Occipital lobe (tissue), 2 donors: ENCODE data around the gene PDPK1. TPM values are rescaled to one million over a fixed set of nuclear protein-coding genes. Genes with fewer than 3 reads are reported as not detected.
A peak's percentile ranks its signal among the peaks of the same experiment; 100 is the strongest.
"Not testable (repeated sequence)": the region's sequence is repeated elsewhere in the genome, so short reads cannot be mapped to it uniquely, and the experiment has no call there.

Experiments used
- DNase-seq: peaks from one replicate; lab custom pipeline; 2025; lab: John Stamatoyannopoulos, UW
- total RNA-seq: library from RNA; depleted of rRNA; stranded (reverse); fragments of >200 nt; gene quantifications from one replicate; pipeline ENCODE4 v1.2.3, GENCODE V29; 2014

PDPK1 gene
- total RNA-seq, 1 donor from 2014 or later, result 30.9 TPM

- DNase-seq, result no peak
These were observed 50.2 kb downstream of the PDPK1 start for GRCh38 chr16:2587891-2588565.

- DNase-seq, result no peak
These were observed 53.8 kb downstream of the PDPK1 start for GRCh38 chr16:2591476-2592240.

DNA sequence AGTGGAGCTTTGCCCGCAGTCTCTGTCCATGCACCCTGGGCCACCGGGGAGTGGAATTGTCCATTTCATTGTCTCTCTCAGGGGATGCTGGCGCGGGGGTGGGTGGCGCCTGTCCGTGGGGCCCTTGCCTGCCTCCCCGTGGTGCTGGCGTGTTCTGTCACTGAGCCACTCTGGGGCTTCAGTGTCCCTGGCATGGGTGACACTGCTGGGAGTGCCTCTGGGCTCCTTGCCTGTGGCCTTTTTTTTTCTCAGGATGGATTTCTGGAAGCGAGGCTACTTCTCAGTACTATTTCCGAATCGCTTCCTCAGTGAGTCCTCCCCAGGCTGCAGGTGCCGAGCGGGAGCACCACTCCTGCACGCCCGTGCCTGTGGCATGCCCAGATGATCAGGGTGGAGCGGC, 55.0 kb downstream of the PDPK1 start:
- DNase-seq, result no peak

- DNase-seq, result no peak
These were observed 57.8 kb downstream of the PDPK1 start for GRCh38 chr16:2595393-2596205.

DNA sequence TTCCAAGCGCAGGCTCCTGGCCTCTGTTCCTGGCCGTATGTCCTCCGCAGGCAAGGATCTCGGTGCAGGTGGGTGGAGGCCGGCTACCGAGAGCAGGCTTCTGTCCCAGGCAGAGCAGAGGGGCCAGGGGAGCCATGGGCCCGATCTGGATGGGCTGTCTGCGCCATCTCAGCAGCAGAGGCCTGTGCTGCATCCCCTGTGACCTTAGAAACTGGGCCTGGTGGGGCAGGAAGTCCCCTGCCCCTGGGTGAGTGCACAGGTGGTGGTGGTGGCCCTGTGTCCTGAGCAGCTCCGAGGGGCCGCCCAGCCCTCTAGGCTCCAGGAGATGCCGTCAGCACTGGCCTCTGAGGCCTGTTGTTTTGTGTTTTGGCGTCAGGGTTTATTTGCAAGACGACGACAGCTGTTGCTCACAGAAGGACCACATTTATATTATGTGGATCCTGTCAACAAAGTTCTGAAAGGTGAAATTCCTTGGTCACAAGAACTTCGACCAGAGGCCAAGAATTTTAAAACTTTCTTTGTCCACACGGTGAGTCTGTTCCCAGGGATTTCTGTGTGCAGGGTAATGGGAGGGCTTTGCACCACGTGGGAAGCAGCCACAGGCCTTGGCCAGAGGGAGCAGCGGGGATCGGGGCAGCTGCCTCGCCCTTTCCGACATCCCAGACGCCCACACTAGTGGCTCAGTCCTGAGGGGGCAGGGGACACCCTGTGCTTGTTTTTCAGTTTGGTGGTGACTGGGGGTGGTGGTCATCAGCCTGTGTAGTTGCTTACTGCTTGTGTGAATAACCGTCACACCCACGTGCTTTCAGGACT, 59.1 kb downstream of the PDPK1 start:
- DNase-seq, result no peak

DNA sequence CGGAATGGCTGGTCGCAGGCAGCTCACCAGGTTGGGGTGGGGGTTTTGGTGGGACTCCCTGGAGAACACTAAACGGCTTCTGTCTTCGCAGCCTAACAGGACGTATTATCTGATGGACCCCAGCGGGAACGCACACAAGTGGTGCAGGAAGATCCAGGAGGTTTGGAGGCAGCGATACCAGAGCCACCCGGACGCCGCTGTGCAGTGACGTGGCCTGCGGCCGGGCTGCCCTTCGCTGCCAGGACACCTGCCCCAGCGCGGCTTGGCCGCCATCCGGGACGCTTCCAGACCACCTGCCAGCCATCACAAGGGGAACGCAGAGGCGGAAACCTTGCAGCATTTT, 59.7 kb downstream of the PDPK1 start:
- no peak for DNase-seq

GRCh38 chr16:2598133-2598641, 60.4 kb downstream of the PDPK1 start:
- no peak for DNase-seq

GRCh38 chr16:2598723-2599122, 60.9 kb downstream of the PDPK1 start:
- no peak for DNase-seq

GRCh38 chr16:2599165-2599564, 61.3 kb downstream of the PDPK1 start:
- DNase-seq, result not testable (repeated sequence)

DNA sequence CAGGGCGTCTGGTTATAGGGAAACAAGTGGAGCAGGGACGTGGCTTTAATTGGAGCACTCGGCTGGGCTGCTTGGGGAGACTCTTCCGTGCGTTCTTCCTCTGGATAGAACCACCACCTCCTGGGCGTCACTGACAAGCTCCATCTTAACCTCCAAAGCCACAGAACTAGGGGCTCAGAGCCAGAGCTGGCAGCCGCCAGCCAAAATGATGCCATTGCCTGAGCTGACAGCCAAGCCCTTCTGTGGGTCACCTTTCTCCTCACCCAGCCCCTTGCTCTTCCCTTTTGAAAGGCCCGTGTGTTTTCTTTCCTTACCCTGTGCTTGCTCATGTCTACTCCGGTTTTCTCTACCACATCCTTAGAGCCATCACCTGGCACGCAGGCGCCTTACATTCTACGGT, 62.0 kb downstream of the PDPK1 start:
- not testable (repeated sequence) for DNase-seq

GRCh38 chr16:2601301-2602025, 63.6 kb downstream of the PDPK1 start:
- not testable (repeated sequence) for DNase-seq

DNA sequence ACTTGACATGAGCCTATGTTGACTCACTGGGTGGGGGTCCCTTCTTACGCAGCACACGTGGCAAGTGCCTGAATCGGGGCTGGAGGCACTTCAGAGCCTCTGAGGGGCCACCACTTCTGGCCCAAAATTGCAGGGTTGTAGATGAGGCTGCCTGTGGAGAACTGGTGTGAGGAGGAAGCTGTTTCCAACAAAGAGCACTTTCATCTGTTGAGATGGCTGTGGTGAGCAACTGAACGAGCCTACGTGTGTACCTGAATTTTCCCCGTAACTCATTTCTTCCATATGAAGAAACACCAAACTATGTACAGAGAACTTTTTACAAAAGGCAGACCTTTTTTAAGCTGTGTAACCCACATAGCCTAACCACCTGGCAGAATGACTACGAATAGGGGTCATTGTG, 64.4 kb downstream of the PDPK1 start:
- DNase-seq, result not testable (repeated sequence)

GRCh38 chr16:2603165-2604015, 65.6 kb downstream of the PDPK1 start:
- DNase-seq, result peak; percentile 95

GRCh38 chr16:2604016-2604369, 66.2 kb downstream of the PDPK1 start:
- not testable (repeated sequence) for DNase-seq

DNA sequence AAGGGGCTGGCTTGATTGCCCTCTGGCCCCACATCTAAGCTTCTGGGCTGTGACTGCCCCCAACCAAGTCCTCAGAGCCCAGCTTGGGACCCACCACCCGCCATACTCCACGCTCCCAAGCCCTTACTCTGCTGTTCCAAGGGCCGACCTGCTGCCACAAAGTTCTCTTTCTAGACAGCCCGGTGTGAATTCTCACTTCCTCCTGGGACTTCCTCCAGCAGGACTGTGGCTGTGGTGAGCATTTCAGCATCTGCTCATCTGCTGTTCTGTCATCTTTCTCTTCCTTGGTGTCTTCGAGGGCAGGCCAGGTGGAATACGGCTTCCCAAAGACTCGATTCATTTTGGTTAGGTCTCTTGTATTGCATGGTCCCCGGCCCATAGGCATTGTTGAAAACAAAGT, 69.0 kb downstream of the PDPK1 start:
- not testable (repeated sequence) for DNase-seq

- DNase-seq, result not testable (repeated sequence)
These were observed 71.5 kb downstream of the PDPK1 start for GRCh38 chr16:2609345-2609744.

- no peak for DNase-seq
These were observed 72.1 kb downstream of the PDPK1 start for GRCh38 chr16:2609827-2610470.

DNA sequence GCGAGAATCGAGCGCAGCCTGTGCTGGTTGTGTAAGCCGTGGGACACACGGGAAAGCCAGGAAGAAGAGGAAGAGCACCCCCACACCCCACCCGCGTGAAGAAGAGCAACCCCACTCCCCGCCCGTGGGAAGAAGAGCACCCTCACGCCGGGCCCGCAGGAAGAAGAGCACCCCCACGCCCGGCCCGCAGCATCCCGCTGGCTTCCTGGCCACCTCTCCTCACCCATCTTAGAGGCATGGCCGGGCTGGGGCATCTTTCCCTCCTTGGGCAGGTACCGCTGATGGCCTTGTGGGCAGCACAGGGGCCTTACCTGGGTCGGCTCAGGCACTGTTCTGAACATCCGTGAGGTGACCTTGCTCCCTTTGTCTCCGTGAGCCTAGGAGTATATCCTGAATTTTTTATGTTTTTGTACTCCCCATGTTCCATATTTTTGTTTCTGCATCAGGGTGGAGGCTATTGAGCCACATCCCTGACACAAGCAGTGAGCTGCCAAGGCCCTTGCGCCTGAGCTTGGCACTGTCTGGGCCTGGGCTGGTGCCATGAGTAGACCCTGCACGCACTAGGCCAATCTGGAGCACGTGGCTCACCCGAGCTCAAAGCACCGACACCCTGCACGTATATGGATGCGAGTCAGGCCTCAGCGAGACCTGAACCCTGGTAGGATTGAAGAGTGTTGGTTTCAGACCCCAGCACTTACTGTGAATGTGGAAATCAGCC, 73.1 kb downstream of the PDPK1 start:
- no peak for DNase-seq

DNA sequence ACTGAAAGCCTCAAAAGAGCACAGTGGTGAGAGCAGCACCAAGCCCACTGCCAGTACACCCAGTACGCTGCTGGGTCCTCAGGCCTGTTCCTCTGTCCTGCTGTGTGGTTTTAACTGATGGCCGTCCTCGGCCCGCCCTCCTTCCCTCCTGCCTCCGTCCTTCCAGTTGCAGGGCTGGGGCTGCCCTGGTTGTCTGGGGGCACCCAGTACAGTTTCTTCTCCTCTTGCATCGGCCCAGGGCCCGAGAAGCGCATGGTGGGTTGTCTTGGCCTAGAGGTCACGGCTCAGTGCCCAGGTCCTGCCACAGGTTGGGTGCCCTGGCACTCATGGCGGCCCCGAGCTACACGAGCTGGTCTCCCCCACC, 73.7 kb downstream of the PDPK1 start:
- DNase-seq, result no peak
